SH-SY5Y (cell line): Measurements from ENCODE around the gene MPV17L2.

ENCODE experiments used
- GATA2 ChIP-seq: IDR thresholded peaks from 2 replicates; pipeline ENCODE4 v1.6.1; 2011; ENCODE audit warnings: mild to moderate bottlenecking, low read depth, low read length
- GATA3 ChIP-seq: IDR thresholded peaks from 2 replicates; pipeline ENCODE4 v1.6.1; 2011; ENCODE audit warnings: low read depth, mild to moderate bottlenecking, low read length, moderate library complexity

- TF ChIP-seq GATA2 (no peak), GATA3 (no peak)
These were observed 23.8 kb downstream of the MPV17L2 start for GRCh38 chr19:18216789-18217188.
